HG03460 (cell line): Measurements from ENCODE around the gene TLK2.
"Not testable (repeated sequence)": the region's sequence is repeated elsewhere in the genome, so short reads cannot be mapped to it uniquely, and the experiment has no call there.

ENCODE experiments used
- ATAC-seq: cut with Tn5 transposase; IDR thresholded peaks from one replicate; pipeline ENCODE4 v1.9.1; 2021; ENCODE audit not compliant: unreplicated experiment

TLK2 gene

DNA sequence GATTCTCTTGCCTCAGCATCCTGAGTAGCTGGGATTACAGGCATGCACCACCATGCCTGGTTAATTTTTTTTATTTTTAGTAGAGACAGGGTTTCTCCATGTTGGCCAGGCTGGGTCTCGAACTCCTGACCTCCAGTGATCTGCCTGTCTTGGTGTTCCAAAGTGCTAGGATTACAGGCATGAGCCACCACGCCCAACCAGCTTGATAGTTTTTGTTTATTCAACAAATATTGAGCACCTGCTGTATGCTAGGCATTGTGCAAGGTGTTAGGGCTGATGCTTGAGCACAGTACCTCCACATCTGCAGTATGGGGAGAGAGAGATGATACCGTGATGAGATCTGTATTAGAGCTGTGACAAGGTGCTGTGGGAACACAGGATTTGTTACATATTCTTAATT is 3.9 kb downstream of the TLK2 start:
- not testable (repeated sequence) for ATAC-seq

- ATAC-seq = not testable (repeated sequence)
Observed at GRCh38 chr17:62490990-62491389, 12.4 kb downstream of the TLK2 start.

DNA sequence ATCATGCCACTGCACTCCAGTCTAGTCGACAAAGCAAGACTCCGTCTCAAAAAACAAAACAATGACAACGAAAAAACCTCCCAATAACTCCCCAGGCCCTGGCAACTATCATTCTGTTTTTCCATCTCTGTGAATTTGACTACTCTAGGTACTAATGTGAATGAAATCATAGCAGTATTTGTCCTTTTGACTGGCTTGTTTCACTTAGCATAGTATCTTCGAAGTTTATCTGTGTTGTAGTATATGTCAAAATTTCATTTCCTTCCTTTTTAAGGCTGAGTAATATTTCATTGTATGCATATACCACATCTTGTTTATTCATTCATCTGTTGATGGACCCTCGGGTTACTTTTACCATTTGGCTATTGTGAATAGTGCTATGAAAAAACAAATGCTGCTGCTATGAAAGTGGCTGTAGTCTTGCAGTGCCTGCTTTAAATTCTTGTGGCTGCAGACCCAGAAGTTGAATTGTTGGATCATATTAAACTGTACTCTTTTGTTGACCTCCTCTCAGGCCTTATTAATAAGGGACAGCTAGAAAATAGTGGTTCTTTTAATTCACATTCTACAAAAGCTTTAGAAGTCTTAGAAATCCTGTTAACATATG is 14.5 kb downstream of the TLK2 start:
- ATAC-seq = not testable (repeated sequence)

- ATAC-seq = not testable (repeated sequence)
Observed at GRCh38 chr17:62494073-62494472, 15.4 kb downstream of the TLK2 start.

DNA sequence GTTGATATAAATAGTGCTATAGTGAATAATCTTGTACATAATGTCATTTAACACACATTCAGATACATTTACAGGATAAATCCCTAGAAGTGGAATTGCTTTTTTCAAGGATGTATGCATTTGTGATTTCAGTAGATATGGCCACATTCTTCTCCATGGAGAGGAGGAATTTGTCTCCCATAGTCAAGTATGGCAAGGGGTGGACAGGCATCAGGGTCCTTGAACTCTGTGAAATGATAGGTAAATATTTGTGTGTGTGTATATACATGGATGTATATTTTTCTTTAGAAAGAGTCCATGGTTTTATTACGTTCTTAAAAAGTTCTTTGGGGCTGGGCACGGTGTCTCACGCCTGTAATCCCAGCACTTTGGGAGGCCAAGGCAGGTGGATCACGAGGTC is 17.7 kb downstream of the TLK2 start:
- not testable (repeated sequence) for ATAC-seq

DNA sequence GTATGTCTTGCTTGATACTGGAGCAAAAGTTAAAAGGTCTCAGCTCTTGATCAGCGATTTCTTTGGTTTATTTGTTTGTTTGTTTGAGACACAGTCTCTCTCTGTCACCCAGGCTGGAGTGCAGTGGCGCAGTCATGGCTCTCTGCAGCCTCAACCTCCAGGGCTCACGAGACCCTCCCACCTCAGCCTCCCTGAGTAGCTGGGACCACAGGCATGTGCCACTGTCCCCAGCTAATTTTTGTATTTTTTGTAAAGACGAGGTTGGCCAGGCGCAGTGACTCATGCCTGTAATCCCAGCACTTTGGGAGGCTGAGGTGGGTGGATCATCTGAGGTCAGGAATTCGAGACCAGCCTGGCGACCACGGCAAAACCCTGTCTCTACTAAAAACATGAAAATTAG is 20.2 kb downstream of the TLK2 start:
- ATAC-seq = not testable (repeated sequence)

GRCh38 chr17:62500463-62500862 is 21.8 kb downstream of the TLK2 start:
- not testable (repeated sequence) for ATAC-seq

DNA sequence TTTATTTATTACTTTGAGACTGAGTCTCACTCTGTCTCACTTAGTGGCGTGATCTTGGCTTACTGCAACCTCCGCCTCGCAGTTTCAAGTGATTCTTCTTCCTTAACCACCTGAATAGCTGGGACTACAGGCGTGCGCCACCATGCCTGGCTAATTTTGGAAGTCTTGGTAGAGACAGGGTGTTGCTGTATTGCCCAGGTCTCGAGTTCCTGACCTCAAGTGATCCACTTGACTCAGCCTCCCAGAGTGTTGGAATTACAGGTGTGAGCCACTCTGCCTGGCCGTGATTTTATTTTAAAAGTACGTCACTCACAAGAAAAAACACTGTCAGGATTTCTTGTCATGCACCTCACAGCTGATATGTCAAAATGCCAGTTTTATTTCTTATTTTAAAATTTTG is 26.2 kb downstream of the TLK2 start:
- not testable (repeated sequence) for ATAC-seq

DNA sequence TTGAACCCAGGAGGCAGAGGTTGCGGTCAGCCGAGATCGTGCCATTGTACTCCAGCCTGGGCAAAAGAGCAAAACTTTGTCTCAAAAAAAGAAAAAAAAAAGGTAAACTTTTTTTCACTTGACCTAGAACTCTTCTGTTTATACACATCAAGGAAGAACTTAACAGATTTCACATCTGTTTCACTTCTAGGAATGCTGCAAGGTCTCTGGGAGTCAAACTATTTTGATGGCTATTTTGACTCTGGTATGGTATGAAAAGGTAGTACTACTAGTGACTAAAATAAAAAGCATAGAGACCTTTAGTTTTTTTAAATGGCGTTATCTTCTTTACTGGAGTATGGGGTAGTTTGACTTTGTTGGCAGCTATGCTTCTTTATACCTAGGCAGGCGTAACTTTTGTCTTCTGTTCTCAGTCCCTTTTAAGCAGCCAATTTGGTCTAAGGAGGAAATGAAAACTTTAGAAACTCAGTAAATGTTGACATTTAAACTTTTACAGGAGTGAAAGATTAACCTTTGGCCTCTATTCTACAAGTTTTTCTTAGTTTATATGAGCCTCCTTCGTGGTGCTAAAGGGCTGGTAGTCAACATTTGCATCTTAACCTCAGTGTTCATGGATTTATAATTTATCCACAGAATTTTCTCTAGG is 28.7 kb downstream of the TLK2 start:
- ATAC-seq = peak; percentile 52

GRCh38 chr17:62510247-62510819 is 31.7 kb downstream of the TLK2 start:
- ATAC-seq = not testable (repeated sequence)

GRCh38 chr17:62511014-62511413 is 32.4 kb downstream of the TLK2 start:
- ATAC-seq = not testable (repeated sequence)

- ATAC-seq = not testable (repeated sequence)
Observed at GRCh38 chr17:62516376-62516775, 37.8 kb downstream of the TLK2 start.

DNA sequence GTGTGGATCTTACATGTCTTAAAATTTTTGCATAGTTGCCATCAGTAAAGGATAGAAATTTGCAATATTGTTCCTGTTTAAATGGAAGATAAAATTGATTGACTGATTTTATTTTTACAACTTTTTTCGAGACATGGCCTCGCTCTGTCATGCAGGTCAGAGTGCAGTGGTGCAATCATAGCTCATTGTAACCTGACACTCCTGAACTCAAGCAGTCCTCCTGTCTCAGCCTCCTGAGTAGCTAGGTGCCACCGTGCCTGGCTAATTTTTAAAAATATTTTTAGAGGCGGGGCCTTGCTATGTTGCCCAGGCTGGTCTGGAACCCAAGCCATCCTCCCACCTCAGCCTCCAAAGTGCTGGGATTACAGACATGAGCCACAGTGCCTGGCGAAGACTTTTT is 42.7 kb downstream of the TLK2 start:
- not testable (repeated sequence) for ATAC-seq

- ATAC-seq = not testable (repeated sequence)
Observed at GRCh38 chr17:62524077-62524476, 45.5 kb downstream of the TLK2 start.

DNA sequence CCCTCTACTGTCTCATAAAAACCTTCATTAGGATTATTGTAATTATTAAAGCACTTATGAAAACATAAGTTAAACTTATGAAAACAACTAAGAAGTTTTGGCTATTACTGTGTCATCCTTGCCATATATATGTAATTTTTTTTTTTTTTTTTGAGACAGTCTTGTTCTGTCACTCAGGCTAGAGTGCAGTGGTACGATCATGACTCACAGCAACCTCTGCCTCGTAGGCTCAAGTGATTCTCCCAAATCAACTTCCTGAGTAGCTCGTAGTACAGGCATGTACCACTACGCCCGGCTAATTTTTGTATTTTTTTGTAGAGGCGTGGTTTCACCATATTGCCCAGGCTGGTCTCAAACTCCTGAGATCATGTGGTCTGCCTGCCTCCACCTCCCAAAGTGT is 46.7 kb downstream of the TLK2 start:
- not testable (repeated sequence) for ATAC-seq

DNA sequence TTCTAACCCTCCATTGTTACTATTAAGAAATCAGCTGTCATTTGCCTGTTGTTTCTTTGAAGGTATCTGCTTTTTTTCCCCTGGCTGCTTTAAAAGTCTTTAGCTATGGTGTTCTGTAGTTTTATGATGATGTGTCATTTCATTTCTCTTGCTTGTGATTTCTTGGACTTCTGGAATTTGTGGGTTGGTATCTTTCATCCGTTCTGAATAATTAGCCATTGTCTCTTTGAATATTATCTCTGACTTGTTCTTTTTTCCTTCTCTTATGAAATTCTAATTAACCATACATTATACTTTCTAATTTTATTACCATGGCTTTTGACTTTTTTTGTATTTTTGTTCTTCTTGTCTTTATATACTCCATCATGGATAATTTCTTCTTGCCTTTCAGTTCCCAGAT is 52.3 kb downstream of the TLK2 start:
- not testable (repeated sequence) for ATAC-seq

DNA sequence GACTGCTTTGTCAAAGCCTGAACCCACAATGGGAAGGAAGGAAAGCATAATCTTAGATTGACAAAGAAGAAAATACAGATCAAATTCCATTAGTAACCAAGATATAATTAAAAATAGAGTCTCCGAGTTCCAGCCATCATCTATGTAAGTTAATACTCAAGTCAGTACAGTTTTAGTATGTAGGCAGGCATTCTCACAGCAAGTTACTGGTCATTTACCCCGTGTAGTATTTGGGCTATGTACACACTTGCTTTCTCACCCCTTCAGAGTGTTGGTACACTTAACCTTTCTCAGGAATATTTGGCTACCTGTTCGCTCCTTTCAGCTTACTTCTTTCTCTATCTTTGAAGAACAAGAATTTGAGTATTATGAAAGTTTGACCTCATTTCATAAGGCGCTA is 57.9 kb downstream of the TLK2 start:
- ATAC-seq = not testable (repeated sequence)

DNA sequence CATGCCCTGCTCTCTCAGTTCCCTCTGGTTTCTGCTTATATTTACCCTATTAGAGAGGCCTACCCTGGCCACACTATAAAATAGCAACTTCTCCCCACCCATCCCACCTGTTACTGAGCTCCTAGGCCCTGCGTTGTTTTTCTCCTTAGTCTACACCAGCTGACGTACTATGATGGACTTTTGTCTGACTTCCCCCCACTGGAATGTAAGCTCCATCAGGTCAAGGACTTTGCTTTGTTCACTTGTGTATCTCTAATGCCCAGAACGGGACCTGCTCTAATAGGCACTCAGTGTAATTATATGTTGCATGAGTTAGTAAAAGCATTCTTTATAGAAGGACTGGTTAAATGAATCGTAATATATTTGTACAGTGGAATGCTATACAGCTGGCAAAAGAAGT is 62.4 kb downstream of the TLK2 start:
- not testable (repeated sequence) for ATAC-seq

GRCh38 chr17:62543278-62543775 is 64.7 kb downstream of the TLK2 start:
- ATAC-seq = not testable (repeated sequence)

- not testable (repeated sequence) for ATAC-seq
Observed at GRCh38 chr17:62546066-62546465, 67.4 kb downstream of the TLK2 start.

- ATAC-seq = peak; percentile 81
Observed at GRCh38 chr17:62552851-62553659, 74.4 kb downstream of the TLK2 start.
